Activated CD8-positive, alpha-beta T cell treated with anti-CD3 and anti-CD28 coated beads for 36 hours (primary cell): ENCODE measurements around the gene SPDYE3. TPM values are rescaled to one million over a fixed set of nuclear protein-coding genes. Genes with fewer than 3 reads are reported as not detected.
"Not testable (repeated sequence)": the region's sequence is repeated elsewhere in the genome, so short reads cannot be mapped to it uniquely, and the experiment has no call there.

Source experiments
- ATAC-seq: fragments of 200-7000 bp; cut with Tn5 transposase; one replicate; pipeline ENCODE4 v1.10.0; 2021; ENCODE audit warnings: mild to moderate bottlenecking, moderate library complexity
- CTCF ChIA-PET: fragments of 350-600 bp; sonication (Branson Sonifier 250); formaldehyde crosslinking; loops from one replicate; lab custom pipeline; 2021; ENCODE audit warnings: antibody characterized with exemption; lab: Charles Lee
- POLR2A ChIA-PET: fragments of 350-600 bp; sonication (Branson Sonifier 250); formaldehyde crosslinking; loops from one replicate; lab custom pipeline; 2021; ENCODE audit warnings: antibody characterized with exemption; lab: Charles Lee
- DNase-seq: peaks from one replicate; pipeline ENCODE4 v3.0.0-alpha.2; 2020
- H3K27ac Mint-ChIP-seq: one replicate; pipeline ENCODE4 v1.8.0; 2021; ENCODE audit warnings: mild to moderate bottlenecking, mixed read lengths
- H3K27me3 Mint-ChIP-seq: one replicate; pipeline ENCODE4 v1.8.0; 2021; ENCODE audit warnings: mixed read lengths
- H3K36me3 Mint-ChIP-seq: one replicate; pipeline ENCODE4 v1.8.0; 2021; ENCODE audit warnings: low read depth, mixed read lengths
- H3K4me1 Mint-ChIP-seq: one replicate; pipeline ENCODE4 v1.8.0; 2021; ENCODE audit warnings: low read depth, mixed read lengths
- H3K4me3 Mint-ChIP-seq: one replicate; pipeline ENCODE4 v1.8.0; 2021; ENCODE audit warnings: mild to moderate bottlenecking, moderate library complexity, mixed read lengths
- H3K9me3 Mint-ChIP-seq: one replicate; pipeline ENCODE4 v1.8.0; 2021; ENCODE audit warnings: mixed read lengths
- CTCF ChIP-seq: fragments of 200-600 bp; IDR thresholded peaks from one replicate; pipeline ENCODE4 v1.8.0; 2022; ENCODE audit warnings: antibody characterized with exemption, mild to moderate bottlenecking
- intact Hi-C: fragments of 100-400 bp; cut with micrococcal nuclease; formaldehyde crosslinking; loops from one replicate; pipeline ENCODE4 v1.10.0; 2022
- total RNA-seq, 2 experiments: library from RNA; stranded (reverse); gene quantifications; one replicate each; pipeline ENCODE4 v1.2.3, GENCODE V29; 2021

SPDYE3 gene
- total RNA-seq, 2 experiments from 2014 or later, result not detected

GRCh38 chr7:100348805-100349204 lies 41.3 kb downstream of the SPDYE3 start:
- TF ChIP-seq CTCF, result no peak
- DNase-seq (no peak), ATAC-seq (no peak)
- H3K27me3 Mint-ChIP-seq, result no peaks in the 10 kb centered on the region
- peaks cover 57% of the 10 kb centered on the region for H3K4me1 Mint-ChIP-seq
- H3K9me3 Mint-ChIP-seq, result no peaks in the 10 kb centered on the region
- ChIA-PET POLR2A (no interaction called here), CTCF (no interaction called here)
- H3K36me3 Mint-ChIP-seq, result peaks cover 57% of the 10 kb centered on the region
- no peak overlapping the region for H3K4me3 Mint-ChIP-seq
- H3K27ac Mint-ChIP-seq, result peak overlapping the region; percentile 28
- intact Hi-C loops, result no loop called here

GRCh38 chr7:100349757-100350156 lies 42.3 kb downstream of the SPDYE3 start:
- ATAC-seq (no peak), DNase-seq (no peak)
- POLR2A ChIA-PET, result no interaction called here
- intact Hi-C loops, result no loop called here
- peaks cover 52% of the 10 kb centered on the region for H3K4me1 Mint-ChIP-seq
- CTCF ChIA-PET, result no interaction called here
- no peak overlapping the region for H3K27ac Mint-ChIP-seq
- H3K27me3 Mint-ChIP-seq, result no peaks in the 10 kb centered on the region
- H3K36me3 Mint-ChIP-seq, result peaks cover 58% of the 10 kb centered on the region
- TF ChIP-seq CTCF, result no peak
- no peaks in the 10 kb centered on the region for H3K9me3 Mint-ChIP-seq
- H3K4me3 Mint-ChIP-seq, result no peak overlapping the region

GRCh38 chr7:100351657-100352058 lies 44.2 kb downstream of the SPDYE3 start:
- Mint-ChIP-seq H3K4me1 (peaks cover 43% of the 10 kb centered on the region), H3K27ac (peak overlapping the region; percentile 84), H3K9me3 (no peaks in the 10 kb centered on the region), H3K27me3 (no peaks in the 10 kb centered on the region), H3K4me3 (peak overlapping the region; percentile 15), H3K36me3 (peaks cover 62% of the 10 kb centered on the region)
- peak; percentile 19 for ATAC-seq
- no peak for TF ChIP-seq CTCF
- ChIA-PET POLR2A (interaction anchor here (4.3 kb wide), 1 partner anchor 14 kb away, joined by 26 read pairs; no protein-coding TSS in a partner anchor), CTCF (interaction anchor here (1.7 kb wide), 1 partner anchor 56 kb away, joined by 6 read pairs; no protein-coding TSS in a partner anchor)
- DNase-seq, result peak; percentile 45
- intact Hi-C loops, result no loop called here

- CTCF ChIA-PET, result interaction anchor here (1.0 to 1.7 kb wide), 2 partner anchors 8 to 55 kb away, joined by 4 to 6 read pairs; no protein-coding TSS in a partner anchor
- intact Hi-C loops, H3K9me3 Mint-ChIP-seq, DNase-seq, H3K27me3 Mint-ChIP-seq: not testable (repeated sequence)
- peak; percentile 73 for ATAC-seq
- peak overlapping the region; percentile 89 for H3K27ac Mint-ChIP-seq
- peaks cover 57% of the 10 kb centered on the region for H3K36me3 Mint-ChIP-seq
- H3K4me3 Mint-ChIP-seq, result peak overlapping the region; percentile 33
- peaks cover 39% of the 10 kb centered on the region for H3K4me1 Mint-ChIP-seq
- POLR2A ChIA-PET, result interaction anchor here (0.5 to 4.3 kb wide), 3 partner anchors 13 to 276 kb away, joined by 3 to 26 read pairs (median 3); no protein-coding TSS in a partner anchor
Observed at GRCh38 chr7:100352230-100352781, 44.8 kb downstream of the SPDYE3 start.

- H3K4me3 Mint-ChIP-seq, result peak overlapping the region; percentile 36
- H3K4me1 Mint-ChIP-seq, result peaks cover 37% of the 10 kb centered on the region
- ChIA-PET CTCF (interaction anchor here (1.0 to 1.7 kb wide), 2 partner anchors 8 to 55 kb away, joined by 4 to 6 read pairs; no protein-coding TSS in a partner anchor), POLR2A (interaction anchor here (0.5 to 4.3 kb wide), 4 partner anchors 12 to 277 kb away, joined by 3 to 26 read pairs (median 3); no protein-coding TSS in a partner anchor)
- intact Hi-C loops, result no loop called here
- H3K9me3 Mint-ChIP-seq, result no peaks in the 10 kb centered on the region
- ATAC-seq, result peak; percentile 3
- H3K27me3 Mint-ChIP-seq, result no peaks in the 10 kb centered on the region
- no peak for DNase-seq
- peaks cover 55% of the 10 kb centered on the region for H3K36me3 Mint-ChIP-seq
- TF ChIP-seq CTCF, result no peak
- H3K27ac Mint-ChIP-seq, result peak overlapping the region; percentile 89
Observed at GRCh38 chr7:100352984-100353684, 45.6 kb downstream of the SPDYE3 start.
